ENCODE data around the gene CBX2.

CBX2 gene

GRCh38 chr17:79792984-79793923 lies 15.3 kb downstream of the CBX2 start:
- Histone ChIP-seq H3K79me2 (ENCODE audit: insufficient read depth, low read length) (peaks cover 6% of the 10 kb centered on the region), H2AFZ (ENCODE audit: low read depth, low read length, severe bottlenecking) (no peak overlapping the region), H4K20me1 (ENCODE audit: low read depth, low read length) (no peaks in the 10 kb centered on the region), H3K4me2 (ENCODE audit: low read depth, low read length, poor library complexity, severe bottlenecking) (no peak overlapping the region), H3K4me3 (ENCODE audit: insufficient read depth, low read length, poor library complexity, severe bottlenecking) (no peak overlapping the region), H3K9me3 (ENCODE audit: insufficient read depth, low read length) (no peaks in the 10 kb centered on the region), H3K9me2 (replicated peaks; ENCODE audit: insufficient read depth, low read length) (no peaks in the 10 kb centered on the region), H3K27ac (ENCODE audit: low read depth, low read length) (no peak overlapping the region), H3K27me3 (ENCODE audit: low read length) (no peaks in the 10 kb centered on the region), H3K9ac (ENCODE audit: low read length) (no peak overlapping the region), H3F3A (ENCODE audit: insufficient read depth) (no peaks in the 10 kb centered on the region), H3K36me3 (ENCODE audit: low read length) (no peaks in the 10 kb centered on the region)
- TF ChIP-seq CTCF (IDR thresholded peaks at IDR 0.05; ENCODE audit: insufficient read depth, low read length, poor library complexity, severe bottlenecking) (no peak), EZH2phosphoT487 (conservative IDR thresholded peaks at IDR 0.05; ENCODE audit: low read length) (no peak)

GRCh38 chr17:79793924-79794304 lies 16.0 kb downstream of the CBX2 start:
- H3K9me2 ChIP-seq (replicated peaks; ENCODE audit: insufficient read depth, low read length): no peaks in the 10 kb centered on the region
- H3K4me2 ChIP-seq (ENCODE audit: low read depth, low read length, poor library complexity, severe bottlenecking): no peak overlapping the region
- no peaks in the 10 kb centered on the region for H4K20me1 ChIP-seq (ENCODE audit: low read depth, low read length)
- no peak overlapping the region for H3K9ac ChIP-seq (ENCODE audit: low read length)
- H3F3A ChIP-seq (ENCODE audit: insufficient read depth): no peaks in the 10 kb centered on the region
- no peaks in the 10 kb centered on the region for H3K36me3 ChIP-seq (ENCODE audit: low read length)
- no peak overlapping the region for H3K4me3 ChIP-seq (ENCODE audit: insufficient read depth, low read length, poor library complexity, severe bottlenecking)
- TF ChIP-seq EZH2phosphoT487 (conservative IDR thresholded peaks at IDR 0.05; ENCODE audit: low read length) (no peak), CTCF (IDR thresholded peaks at IDR 0.05; ENCODE audit: insufficient read depth, low read length, poor library complexity, severe bottlenecking) (no peak)
- peaks cover 6% of the 10 kb centered on the region for H3K79me2 ChIP-seq (ENCODE audit: insufficient read depth, low read length)
- no peaks in the 10 kb centered on the region for H3K9me3 ChIP-seq (ENCODE audit: insufficient read depth, low read length)
- H3K27ac ChIP-seq (ENCODE audit: low read depth, low read length): no peak overlapping the region
- H3K27me3 ChIP-seq (ENCODE audit: low read length): no peaks in the 10 kb centered on the region
- no peak overlapping the region for H2AFZ ChIP-seq (ENCODE audit: low read depth, low read length, severe bottlenecking)

GRCh38 chr17:79794659-79795511 lies 16.9 kb downstream of the CBX2 start:
- TF ChIP-seq EZH2phosphoT487 (conservative IDR thresholded peaks at IDR 0.05; ENCODE audit: low read length): no peak
- no peak for TF ChIP-seq CTCF (IDR thresholded peaks at IDR 0.05; ENCODE audit: insufficient read depth, low read length, poor library complexity, severe bottlenecking)
- Histone ChIP-seq H3K27ac (ENCODE audit: low read depth, low read length) (no peak overlapping the region), H2AFZ (ENCODE audit: low read depth, low read length, severe bottlenecking) (no peak overlapping the region), H4K20me1 (ENCODE audit: low read depth, low read length) (no peaks in the 10 kb centered on the region), H3K4me3 (ENCODE audit: insufficient read depth, low read length, poor library complexity, severe bottlenecking) (no peak overlapping the region), H3K79me2 (ENCODE audit: insufficient read depth, low read length) (peaks cover 6% of the 10 kb centered on the region), H3K4me2 (ENCODE audit: low read depth, low read length, poor library complexity, severe bottlenecking) (no peak overlapping the region), H3K27me3 (ENCODE audit: low read length) (no peaks in the 10 kb centered on the region), H3K9ac (ENCODE audit: low read length) (no peak overlapping the region), H3K9me3 (ENCODE audit: insufficient read depth, low read length) (no peaks in the 10 kb centered on the region), H3F3A (ENCODE audit: insufficient read depth) (no peaks in the 10 kb centered on the region), H3K9me2 (replicated peaks; ENCODE audit: insufficient read depth, low read length) (no peaks in the 10 kb centered on the region), H3K36me3 (ENCODE audit: low read length) (no peaks in the 10 kb centered on the region)

All from SU-DHL-6 (cell line).